ENCODE results near the gene TRAPPC2. TPM values are rescaled to one million over a fixed set of nuclear protein-coding genes. Genes with fewer than 3 reads are reported as not detected.

The TRAPPC2 gene
- total and polyA plus RNA-seq, 2 of the 4 experiments (the other 2 are of a cell fraction) = 11.3 to 13.8 TPM

GRCh38 chrX:13750812-13751211 is 16.4 kb upstream of the TRAPPC2 start:
- Histone ChIP-seq H3K4me3 (ENCODE audit: insufficient read depth, low read depth, low read length) (no peak overlapping the region), H2BK5ac (ENCODE audit: low read depth, low read length, poor library complexity, severe bottlenecking) (no peak overlapping the region), H3K4ac (ENCODE audit: low read depth, low read length) (no peak overlapping the region), H2AK5ac (ENCODE audit: low read depth, low read length) (no peak overlapping the region), H3K4me2 (ENCODE audit: low read depth, low read length) (no peak overlapping the region), H3K27ac (ENCODE audit: insufficient read depth, low read length) (no peak overlapping the region), H4K8ac (ENCODE audit: low read depth in 2 of 2, low read length in 2 of 2) (no peak overlapping the region), H2BK20ac (ENCODE audit: low read depth, low read length) (no peak overlapping the region), H4K91ac (ENCODE audit: insufficient read depth, low read depth, low read length) (no peak overlapping the region), H3K9me1 (ENCODE audit: insufficient read depth, low read length) (no peaks in the 10 kb centered on the region), H3K14ac (replicated peaks; ENCODE audit: low read depth, low read length) (no peak overlapping the region), H4K5ac (ENCODE audit: low read depth, low read length) (no peak overlapping the region), H3K4me1 (ENCODE audit: control insufficient read depth, insufficient read depth, low read length) (peaks cover 2% of the 10 kb centered on the region), H3K23ac (ENCODE audit: low read depth, low read length) (no peak overlapping the region), H3K9me3 (ENCODE audit: control insufficient read depth, insufficient read depth, low read length) (no peaks in the 10 kb centered on the region), H3K79me1 (ENCODE audit: low read depth in 1 of 2, low read length in 2 of 2) (no peaks in the 10 kb centered on the region), H3K36me3 (ENCODE audit: control insufficient read depth, insufficient read depth, low read length) (no peaks in the 10 kb centered on the region; the same call in 1 of the 2 replicates), H3K18ac (ENCODE audit: low read depth, low read length) (no peak overlapping the region), H2AK9ac (replicated peaks; ENCODE audit: low read depth, low read length, poor library complexity) (no peak overlapping the region), H2BK120ac (ENCODE audit: low read depth, low read length) (no peak overlapping the region), H3K27me3 (ENCODE audit: control insufficient read depth, insufficient read depth, low read length) (no peaks in the 10 kb centered on the region), H2AFZ (replicated peaks; ENCODE audit: low read length, poor library complexity) (no peak overlapping the region), H2BK15ac (ENCODE audit: low read depth, low read length) (no peak overlapping the region), H3K9ac (ENCODE audit: low read depth, low read length) (no peak overlapping the region), H4K20me1 (ENCODE audit: insufficient read depth, low read length) (no peaks in the 10 kb centered on the region), H3K56ac (ENCODE audit: extremely low read depth, insufficient read depth, low read length) (no peak overlapping the region)
- POLR2A ChIA-PET (ENCODE audit: unreplicated experiment) = no interaction called here
- CTCF ChIA-PET = interaction anchor here (1.6 kb wide), 1 partner anchor 244 kb away, joined by 3 read pairs; no protein-coding TSS in a partner anchor
- no peak for ATAC-seq (ENCODE audit: low read depth)
- intact Hi-C loops (cut with micrococcal nuclease) (loop anchor here (1.0 kb wide), 1 partner anchor 281 kb away; no protein-coding TSS in a partner anchor), in situ Hi-C loops (cut with MboI; ENCODE audit: low sequenced_read_pairs) (no loop called here), dilution Hi-C loops (cut with HindIII; ENCODE audit: low sequenced_read_pairs, unreplicated experiment) (no loop called here)
- no peak for TF ChIP-seq MAZ (IDR thresholded peaks at IDR 0.05; ENCODE audit: borderline replicate concordance, low read depth, low read length)
- no peak for TF ChIP-seq ELK1 (IDR thresholded peaks at IDR 0.05; ENCODE audit: borderline replicate concordance, low read depth, low read length)
- TF ChIP-seq RCOR1 (IDR thresholded peaks at IDR 0.05; ENCODE audit: insufficient replicate concordance, low read length) = no peak
- TF ChIP-seq MAFK (IDR thresholded peaks at IDR 0.05; ENCODE audit: low read depth, low read length) = no peak
- TF ChIP-seq CEBPB (IDR thresholded peaks at IDR 0.05; ENCODE audit: low read depth, low read length) = no peak
- TF ChIP-seq FOS (IDR thresholded peaks at IDR 0.05; ENCODE audit: low read depth, low read length) = no peak
- TF ChIP-seq CHD1 (IDR thresholded peaks at IDR 0.05; ENCODE audit: low read depth, low read length) = no peak
- TF ChIP-seq RFX5 (IDR thresholded peaks at IDR 0.05; ENCODE audit: low read depth, low read length) = no peak
- no peak for TF ChIP-seq CTCF (conservative IDR thresholded peaks at IDR 0.05; ENCODE audit: low read depth, low read length)
- no peak for TF ChIP-seq MXI1 (IDR thresholded peaks at IDR 0.05; ENCODE audit: borderline replicate concordance, low read depth, low read length)
- TF ChIP-seq RAD21 (IDR thresholded peaks at IDR 0.05; ENCODE audit: low read length) = no peak
- TF ChIP-seq NFE2L2 (IDR thresholded peaks at IDR 0.05; ENCODE audit: low read depth, low read length) = no peak
- TF ChIP-seq SMC3 (IDR thresholded peaks at IDR 0.05; ENCODE audit: low read depth, low read length) = no peak
- no peak for TF ChIP-seq USF2 (IDR thresholded peaks at IDR 0.05; ENCODE audit: low read depth, low read length)
- no peak for TF ChIP-seq BHLHE40 (IDR thresholded peaks at IDR 0.05; ENCODE audit: low read depth, low read length)
- no peak for TF ChIP-seq POLR2A (IDR thresholded peaks at IDR 0.05; ENCODE audit: low read depth, low read length)
- no TSS peak for BruUV-seq (replicated peaks)
- no peak for DNase-seq
